RWPE2 (cell line): ENCODE data around the gene CACNA2D1.

Source experiments
- ATAC-seq: fragments of 200-7000 bp; cut with Tn5 transposase; 3 replicates; pipeline ENCODE4 v1.9.1; 2021; ENCODE audit warnings: low read depth
- DNase-seq: peaks from one replicate; pipeline ENCODE4 v3.0.0-alpha.2; 2020; ENCODE audit warnings: low spot score
- H3K27ac ChIP-seq: fragments of 450-650 bp; 2 replicates; pipeline ENCODE4 v1.5.1; 2017; ENCODE audit warnings: mild to moderate bottlenecking; ENCODE audit not compliant: poor library complexity, severe bottlenecking
- H3K27me3 ChIP-seq: fragments of 250-450 bp; sonication (Bioruptor Pico); 2 replicates; pipeline ENCODE4 v1.5.1; 2021; ENCODE audit warnings: mild to moderate bottlenecking, moderate library complexity; ENCODE audit not compliant: insufficient read depth, poor library complexity, severe bottlenecking
- H3K36me3 ChIP-seq: fragments of 250-450 bp; sonication (Bioruptor Pico); 2 replicates; pipeline ENCODE4 v1.5.1; 2020; ENCODE audit warnings: low read depth, mild to moderate bottlenecking, moderate library complexity
- H3K4me1 ChIP-seq: fragments of 250-450 bp; sonication (Bioruptor Pico); 2 replicates; pipeline ENCODE4 v1.5.1; 2021; ENCODE audit warnings: mild to moderate bottlenecking, moderate library complexity; ENCODE audit not compliant: insufficient read depth, poor library complexity, severe bottlenecking
- H3K4me3 ChIP-seq: fragments of 250-450 bp; sonication (Bioruptor Pico); 2 replicates; pipeline ENCODE4 v1.5.1; 2021; ENCODE audit warnings: mild to moderate bottlenecking, moderate library complexity; ENCODE audit not compliant: severe bottlenecking
- H3K9me3 ChIP-seq: fragments of 250-450 bp; sonication (Bioruptor Pico); 2 replicates; pipeline ENCODE4 v1.5.1; 2021; ENCODE audit warnings: mild to moderate bottlenecking, moderate library complexity; ENCODE audit not compliant: severe bottlenecking
- CTCF ChIP-seq: fragments of 450-650 bp; IDR thresholded peaks from one replicate; pipeline ENCODE4 v1.5.1; 2017; ENCODE audit warnings: mild to moderate bottlenecking, moderate library complexity; ENCODE audit not compliant: poor library complexity, severe bottlenecking

The CACNA2D1 gene

GRCh38 chr7:82158327-82158726 lies 285.2 kb downstream of the CACNA2D1 start:
- TF ChIP-seq CTCF: no peak
- Histone ChIP-seq H3K36me3 (no peaks in the 10 kb centered on the region), H3K27me3 (no peaks in the 10 kb centered on the region), H3K9me3 (no peaks in the 10 kb centered on the region), H3K4me3 (no peak overlapping the region), H3K4me1 (no peaks in the 10 kb centered on the region), H3K27ac (no peak overlapping the region)
- DNase-seq (no peak), ATAC-seq (no peak)

- no peak for ATAC-seq
These were observed 286.7 kb downstream of the CACNA2D1 start for GRCh38 chr7:82156893-82157292.

GRCh38 chr7:82156168-82156567 lies 287.4 kb downstream of the CACNA2D1 start:
- DNase-seq (no peak), ATAC-seq (no peak)
- TF ChIP-seq CTCF: no peak
- Histone ChIP-seq H3K36me3 (no peaks in the 10 kb centered on the region), H3K4me1 (no peaks in the 10 kb centered on the region), H3K27me3 (no peaks in the 10 kb centered on the region), H3K4me3 (no peak overlapping the region), H3K27ac (no peak overlapping the region), H3K9me3 (no peaks in the 10 kb centered on the region)

More at GRCh38 chr7:82156893-82157292, 286.7 kb downstream of the CACNA2D1 start:
- no peak for DNase-seq
- no peaks in the 10 kb centered on the region for H3K36me3 ChIP-seq
- H3K4me3 ChIP-seq: no peak overlapping the region
- no peaks in the 10 kb centered on the region for H3K4me1 ChIP-seq
- no peaks in the 10 kb centered on the region for H3K9me3 ChIP-seq
- no peaks in the 10 kb centered on the region for H3K27me3 ChIP-seq
- TF ChIP-seq CTCF: no peak
- H3K27ac ChIP-seq: no peak overlapping the region

DNA sequence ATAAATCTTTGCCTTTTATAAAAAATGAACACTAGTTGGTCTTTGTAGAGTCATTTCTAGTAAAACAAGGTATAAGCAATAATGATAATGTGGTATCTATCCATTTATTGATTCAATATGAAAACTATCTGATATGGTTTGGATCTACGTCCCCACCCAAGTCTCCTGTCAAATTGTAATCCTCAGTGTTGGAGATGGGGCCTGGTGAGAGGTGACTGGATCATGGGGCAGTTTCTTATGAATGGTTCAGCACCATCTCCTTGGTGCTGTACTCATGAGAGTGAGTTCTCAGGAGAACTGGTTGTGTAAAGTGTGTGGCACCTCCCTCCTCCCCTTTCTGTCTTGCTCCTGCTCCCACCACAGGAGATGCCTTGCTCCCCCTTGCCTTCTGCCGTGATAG lies 288.8 kb downstream of the CACNA2D1 start:
- no peak for TF ChIP-seq CTCF
- H3K36me3 ChIP-seq: no peaks in the 10 kb centered on the region
- H3K9me3 ChIP-seq: no peaks in the 10 kb centered on the region
- no peak overlapping the region for H3K27ac ChIP-seq
- ATAC-seq: no peak
- no peaks in the 10 kb centered on the region for H3K27me3 ChIP-seq
- no peak overlapping the region for H3K4me3 ChIP-seq
- no peak for DNase-seq
- no peaks in the 10 kb centered on the region for H3K4me1 ChIP-seq

DNA sequence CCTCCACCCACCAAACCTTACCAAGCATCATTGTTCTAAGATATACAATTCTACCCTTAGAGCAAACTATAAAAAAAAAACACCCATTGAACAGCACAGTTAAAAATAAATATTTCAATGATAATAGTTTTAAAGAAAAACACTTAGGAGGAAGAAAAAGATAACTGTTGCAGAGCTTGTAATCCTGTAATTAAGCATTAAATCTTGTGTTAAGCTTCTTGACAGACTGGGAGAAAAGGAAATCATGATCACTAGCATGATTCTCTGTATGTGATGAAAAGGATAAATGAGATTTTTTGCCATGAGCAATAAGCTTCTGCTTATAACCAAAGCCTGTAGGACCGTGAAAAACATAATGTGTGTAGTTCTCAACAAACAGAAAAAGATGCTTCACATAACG lies 289.8 kb downstream of the CACNA2D1 start:
- Histone ChIP-seq H3K36me3 (no peaks in the 10 kb centered on the region), H3K27ac (no peak overlapping the region), H3K27me3 (no peaks in the 10 kb centered on the region), H3K9me3 (no peaks in the 10 kb centered on the region), H3K4me3 (no peak overlapping the region), H3K4me1 (no peaks in the 10 kb centered on the region)
- DNase-seq: no peak
- no peak for TF ChIP-seq CTCF
- no peak for ATAC-seq
